GM21390 (cell line): ENCODE results near the gene TMEM236.

Experiments
- ATAC-seq: cut with Tn5 transposase; IDR thresholded peaks from one replicate; pipeline ENCODE4 v1.9.1; 2021; ENCODE audit not compliant: unreplicated experiment

The TMEM236 gene

DNA sequence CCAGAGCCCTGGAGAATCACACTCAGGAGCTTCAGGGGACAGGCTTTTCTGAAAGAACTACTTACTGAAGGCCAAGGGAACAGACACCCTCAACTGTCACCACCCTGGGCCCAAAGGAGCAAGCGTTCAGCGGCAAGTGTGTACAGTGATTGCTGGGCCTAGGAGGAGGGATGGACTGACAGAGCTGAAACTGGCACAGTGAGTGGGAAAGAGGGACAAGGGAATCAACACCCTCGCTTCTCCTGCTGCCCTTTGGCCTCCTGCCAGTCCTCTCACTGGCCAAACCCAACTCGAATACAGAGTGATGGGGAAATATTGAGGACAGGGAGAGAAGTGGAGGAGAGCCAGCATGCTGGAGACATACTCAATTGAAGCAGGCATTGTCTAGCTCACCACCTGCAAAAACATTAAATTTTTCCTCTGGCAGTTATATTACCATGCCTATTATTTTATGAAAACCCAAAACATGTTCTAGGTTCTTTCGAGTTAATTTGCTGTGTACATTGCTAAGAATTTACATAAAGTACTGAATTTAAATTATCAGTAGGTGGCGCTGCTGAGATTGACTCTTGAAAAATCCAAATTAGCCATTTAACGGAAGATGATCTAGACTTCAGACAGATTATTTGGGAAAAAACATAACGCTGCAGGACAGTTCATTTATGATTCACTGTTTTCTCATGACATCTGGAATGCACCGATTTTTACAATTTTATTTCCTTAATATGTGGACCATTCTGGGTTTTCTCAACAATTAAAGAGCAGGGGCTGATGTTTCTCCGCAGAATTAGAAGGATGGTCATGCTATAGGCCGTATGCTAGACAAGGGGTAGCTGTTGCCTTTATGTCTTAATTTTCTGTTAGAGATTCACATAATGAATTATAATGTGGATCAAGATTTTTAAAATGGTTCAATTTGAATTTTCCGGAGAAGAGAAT lies 14.7 kb upstream of the TMEM236 start:
- ATAC-seq: no peak

GRCh38 chr10:17740668-17741067 lies 11.3 kb upstream of the TMEM236 start:
- ATAC-seq: no peak

GRCh38 chr10:17742918-17743317 lies 9.1 kb upstream of the TMEM236 start:
- no peak for ATAC-seq

- no peak for ATAC-seq
Observed at GRCh38 chr10:17743437-17743836, 8.6 kb upstream of the TMEM236 start.

DNA sequence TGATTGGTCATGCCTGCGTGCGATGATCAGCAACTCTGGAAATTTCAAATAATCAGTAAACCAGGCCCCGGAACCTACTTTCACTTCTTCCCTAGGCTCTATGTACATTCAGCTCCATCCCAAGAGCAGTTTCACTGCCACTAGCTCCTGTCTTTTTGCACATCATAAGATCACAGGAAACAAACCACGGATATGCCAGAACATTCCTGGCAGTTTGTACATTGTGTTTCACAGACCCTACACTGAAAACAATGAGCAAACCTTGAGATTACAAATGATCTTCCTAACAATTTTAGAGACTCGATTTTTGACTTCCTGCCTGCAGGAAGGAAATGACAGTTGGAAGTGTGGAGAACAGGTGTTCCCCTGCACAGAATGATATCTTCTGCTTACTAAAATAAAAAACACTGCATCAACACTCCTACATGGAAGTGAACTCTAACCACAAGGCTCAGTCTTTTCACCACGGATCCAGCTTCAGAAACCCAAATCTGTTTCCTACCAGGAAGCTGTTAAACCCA lies 7.6 kb upstream of the TMEM236 start:
- no peak for ATAC-seq

DNA sequence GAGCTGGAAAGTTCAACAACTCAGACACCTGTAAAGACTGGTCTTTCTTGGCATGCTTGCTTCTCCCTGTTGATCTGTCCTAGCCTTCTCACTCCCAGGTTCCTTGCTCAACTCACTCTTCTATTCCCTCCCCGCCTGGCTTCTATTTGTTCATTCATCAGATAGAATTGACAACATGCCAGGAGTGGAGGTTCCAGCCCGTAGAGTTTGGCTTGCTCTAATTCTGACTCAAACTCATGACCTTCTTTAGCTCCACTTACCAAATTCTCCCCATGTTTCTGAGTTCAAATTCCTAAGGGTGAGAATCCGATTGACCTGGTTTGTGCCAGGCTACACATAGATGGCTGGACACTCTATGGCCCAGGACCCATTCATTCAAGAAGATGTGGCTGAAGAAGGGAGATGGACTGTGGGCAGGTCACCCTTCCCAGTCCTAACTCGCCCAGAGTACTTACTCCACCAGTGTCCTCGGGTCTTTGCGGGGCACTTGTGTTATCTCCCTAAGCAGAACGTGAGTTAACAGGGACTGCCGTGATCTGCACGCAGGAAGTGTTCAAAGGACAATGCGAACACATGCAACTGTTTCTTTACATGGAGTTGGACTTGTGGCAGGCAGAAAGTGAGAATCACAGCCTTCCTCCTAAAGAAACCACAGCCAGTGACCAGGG lies 4.0 kb upstream of the TMEM236 start:
- ATAC-seq: no peak

DNA sequence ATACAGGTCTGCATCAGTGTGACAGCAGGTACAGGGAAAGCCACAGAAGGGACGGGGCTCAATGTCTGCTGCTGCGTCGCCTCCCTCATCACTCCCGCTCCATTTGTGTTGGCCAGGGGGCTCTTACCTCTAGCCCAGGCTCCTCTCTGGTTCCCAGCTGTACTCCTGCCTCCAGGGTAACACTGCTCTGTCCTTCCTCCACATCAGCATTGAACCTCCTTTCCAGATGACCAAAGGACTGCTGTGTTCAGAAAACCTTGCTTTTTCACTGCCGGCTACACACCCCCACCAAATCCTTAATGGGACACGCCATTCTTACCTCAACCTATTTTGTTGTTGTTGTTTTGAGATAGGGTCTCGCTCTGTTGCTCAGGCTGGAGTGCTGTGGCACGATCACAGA lies 2.1 kb upstream of the TMEM236 start:
- no peak for ATAC-seq

DNA sequence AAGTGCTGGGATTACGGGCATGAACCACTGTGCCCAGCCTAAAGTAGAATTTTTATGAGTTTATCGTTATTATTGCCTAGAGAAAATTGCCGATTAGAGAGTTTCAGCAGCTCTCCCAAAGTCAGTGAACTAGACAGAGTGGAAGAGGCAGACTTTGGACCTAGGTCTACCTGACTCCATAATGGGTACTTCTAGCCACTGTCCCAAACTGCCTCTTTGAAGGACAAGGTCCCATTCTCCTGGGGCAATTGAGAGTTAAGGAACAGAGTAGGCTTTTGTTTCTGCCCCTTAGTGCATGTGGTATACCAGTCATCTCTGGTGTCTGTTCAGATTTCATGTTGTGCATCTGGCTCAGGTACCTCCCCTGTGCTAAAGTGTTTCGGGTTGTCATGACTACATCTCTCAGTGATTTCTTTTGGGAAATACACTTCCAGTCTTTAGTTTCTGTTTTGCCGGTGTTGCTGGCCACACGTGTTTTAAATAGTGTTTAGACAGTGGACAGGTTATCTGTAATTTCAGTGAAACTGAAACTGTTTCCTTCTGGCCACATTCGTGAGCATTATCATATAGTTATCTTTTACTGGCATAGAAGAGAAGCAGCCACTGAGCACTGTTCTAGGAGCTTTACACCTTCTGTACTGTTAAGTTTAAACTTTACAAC lies 4.7 kb downstream of the TMEM236 start:
- peak; percentile 93 for ATAC-seq

DNA sequence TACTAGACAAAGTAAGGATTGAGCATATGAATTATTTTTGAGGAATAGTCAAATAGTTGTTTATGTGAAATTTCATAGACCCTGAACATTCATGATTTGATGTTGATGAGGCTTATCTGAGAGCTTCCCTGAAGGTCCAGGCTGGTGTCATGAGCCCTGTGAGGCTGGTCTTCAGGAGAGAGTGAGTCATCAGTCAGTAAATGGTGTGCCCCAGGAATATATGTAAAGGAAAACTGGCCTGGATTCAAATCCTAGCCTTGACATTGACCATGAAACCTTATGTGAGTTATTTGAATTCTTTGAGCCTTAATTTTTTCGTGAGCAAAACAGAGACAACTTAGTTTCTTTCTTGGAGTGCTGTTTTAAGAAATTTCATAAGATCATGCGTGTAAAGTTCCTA lies 6.2 kb downstream of the TMEM236 start:
- ATAC-seq: no peak

- no peak for ATAC-seq
Observed at GRCh38 chr10:17758896-17759295, 6.9 kb downstream of the TMEM236 start.

- no peak for ATAC-seq
Observed at GRCh38 chr10:17764142-17764541, 12.1 kb downstream of the TMEM236 start.

DNA sequence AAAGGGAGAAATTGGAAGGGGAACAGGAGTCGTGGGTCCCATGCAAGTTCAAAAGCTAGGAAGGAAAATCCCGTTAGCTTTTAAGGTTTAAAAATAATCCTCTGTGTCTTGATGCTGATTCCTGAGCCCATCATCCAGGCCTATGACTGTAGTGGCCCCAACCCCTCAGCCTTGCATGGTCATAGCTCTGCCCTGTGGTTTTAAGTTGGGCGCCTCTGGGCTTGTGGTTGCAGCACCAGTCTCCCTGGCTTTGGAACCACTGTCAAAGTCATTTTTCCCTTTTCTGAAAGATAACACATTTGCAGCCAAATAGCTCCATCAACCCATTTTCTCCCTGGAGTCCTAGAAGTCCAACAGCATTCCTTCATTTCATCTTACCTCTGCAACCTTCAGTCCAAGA lies 13.6 kb downstream of the TMEM236 start:
- no peak for ATAC-seq

DNA sequence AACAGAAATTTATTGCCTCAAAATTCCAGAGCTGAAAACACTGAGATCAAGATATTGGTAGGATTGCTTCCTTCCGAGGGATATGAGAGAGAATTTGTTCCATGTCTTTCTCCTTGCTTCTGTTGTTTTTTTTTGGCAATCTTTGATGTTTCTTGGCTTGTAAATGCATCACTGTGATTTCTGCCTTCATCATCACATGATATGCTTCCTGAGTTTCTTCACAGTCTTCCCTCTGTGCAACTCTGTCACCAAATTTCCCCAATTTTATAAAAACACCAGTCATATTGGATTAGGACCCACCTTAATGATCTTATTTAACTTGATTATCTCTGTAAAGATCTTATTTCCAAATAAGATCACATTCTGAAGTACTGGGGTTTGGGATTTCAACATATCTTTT lies 14.7 kb downstream of the TMEM236 start:
- ATAC-seq: no peak

- ATAC-seq: no peak
Observed at GRCh38 chr10:17768496-17768895, 16.5 kb downstream of the TMEM236 start.

DNA sequence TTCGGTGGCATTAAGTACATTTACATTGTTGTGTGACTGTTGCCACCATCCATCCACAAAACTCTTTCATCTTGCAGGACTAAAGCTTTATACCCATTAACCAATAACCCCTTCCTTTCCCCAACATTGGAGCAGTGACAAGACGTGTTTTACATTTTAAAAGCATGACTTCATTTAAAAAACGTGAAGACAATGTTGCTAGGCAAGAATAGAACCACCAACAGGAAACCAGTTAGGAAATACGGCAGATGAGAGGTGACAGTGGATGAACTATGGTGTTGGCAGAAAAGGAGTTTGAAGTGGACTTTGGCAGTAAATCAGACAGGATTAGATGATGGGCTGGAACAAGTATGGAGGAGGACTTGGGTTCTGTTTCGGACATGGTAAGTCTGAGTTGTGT lies 17.0 kb downstream of the TMEM236 start:
- ATAC-seq: no peak

DNA sequence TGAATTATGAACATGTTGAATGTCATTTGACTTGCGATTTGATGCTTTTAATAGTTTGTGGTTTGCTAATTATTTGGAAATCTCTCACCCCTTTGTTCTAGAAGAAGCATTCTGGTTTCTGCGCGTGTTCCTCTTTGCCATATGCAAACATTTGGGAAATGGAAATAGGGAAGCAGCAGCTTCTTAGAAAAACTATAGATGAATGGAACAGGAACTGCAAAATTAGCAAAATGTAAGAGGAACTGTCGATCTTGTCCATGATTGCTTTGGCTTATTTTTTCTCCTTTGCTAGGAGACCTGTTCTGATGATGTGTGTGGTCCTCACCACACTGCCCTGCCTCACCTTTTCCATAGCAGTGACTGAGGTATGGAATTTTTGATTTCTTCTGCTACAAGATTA lies 19.0 kb downstream of the TMEM236 start:
- ATAC-seq: no peak

- ATAC-seq: no peak
Observed at GRCh38 chr10:17779784-17780183, 27.8 kb downstream of the TMEM236 start.

DNA sequence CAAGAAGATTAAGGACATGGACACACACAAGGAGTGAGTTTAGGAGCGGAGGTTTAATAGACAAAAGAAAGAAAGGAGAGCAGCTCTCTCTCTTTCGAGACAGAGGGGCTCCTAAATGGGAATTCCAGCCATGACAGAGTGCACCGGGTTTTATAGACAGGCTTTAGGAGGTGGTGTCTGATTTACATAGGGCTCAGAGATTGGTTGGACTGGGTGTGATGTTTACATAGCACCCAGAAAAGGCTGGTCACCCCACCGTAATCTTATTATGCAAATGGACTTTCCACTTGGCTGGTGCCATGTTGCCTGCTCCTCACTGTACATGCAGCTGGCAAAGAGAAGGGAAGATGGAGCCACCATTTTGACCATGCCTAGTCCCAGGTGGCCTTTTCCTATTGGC lies 28.7 kb downstream of the TMEM236 start:
- ATAC-seq: no peak

DNA sequence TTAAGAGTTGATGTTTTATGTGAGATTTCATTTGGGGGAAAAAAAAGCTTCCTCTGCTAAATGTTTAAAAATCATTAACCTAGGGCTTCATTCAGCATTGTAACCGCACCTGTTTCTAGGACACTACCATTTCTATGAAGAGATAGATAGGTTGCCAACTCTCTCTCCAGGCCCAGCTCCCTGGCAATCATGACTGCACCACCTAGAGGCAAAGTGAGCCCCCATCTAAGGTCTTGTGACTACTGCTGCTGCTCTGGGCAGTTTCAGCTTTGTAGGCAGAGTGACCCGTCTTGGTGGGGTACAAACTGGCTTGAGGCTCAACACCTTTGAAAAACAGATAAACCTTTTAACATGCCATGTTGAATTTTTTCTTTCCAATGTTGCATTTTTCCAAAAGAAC lies 29.9 kb downstream of the TMEM236 start:
- no peak for ATAC-seq

- no peak for ATAC-seq
Observed at GRCh38 chr10:17782921-17783665, 31.1 kb downstream of the TMEM236 start.

DNA sequence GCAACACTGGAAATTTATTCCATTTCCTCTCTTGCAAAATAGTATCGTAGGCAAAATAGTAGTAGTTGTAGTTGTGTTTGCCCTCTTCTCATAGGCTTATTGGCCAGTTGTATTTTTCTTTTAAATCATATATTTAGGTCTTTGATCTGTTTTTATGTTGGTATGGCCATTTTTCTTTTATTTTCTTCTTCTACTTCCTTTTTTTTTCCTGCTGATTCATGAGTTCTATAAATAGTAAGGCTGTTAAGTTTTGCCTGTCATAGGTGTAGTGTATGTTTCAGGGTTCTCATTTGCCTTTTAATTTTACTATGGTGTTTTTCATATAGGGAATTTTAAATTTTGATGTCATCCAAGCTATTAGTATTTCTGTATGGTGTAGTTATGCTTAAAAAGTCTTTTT lies 31.8 kb downstream of the TMEM236 start:
- no peak for ATAC-seq
